K562 (cell line): Measurements from ENCODE around the gene TLCD1. TPM values are rescaled to one million over a fixed set of nuclear protein-coding genes. Genes with fewer than 3 reads are reported as not detected.

Experiments
- ASH1L ChIP-seq: fragments of 450-650 bp; IDR thresholded peaks from 2 replicates; pipeline ENCODE4 v1.6.1; 2018; ENCODE audit warnings: borderline replicate concordance, mild to moderate bottlenecking, low read depth; ENCODE audit not compliant: partially characterized antibody
- BHLHE40 ChIP-seq: IDR thresholded peaks from 2 replicates; pipeline ENCODE4 v1.6.1; 2011; ENCODE audit warnings: low read length, improper control_type of control experiment
- CBFA2T2 ChIP-seq: fragments of 450-650 bp; conservative IDR thresholded peaks from 2 replicates; pipeline ENCODE4 v1.6.1; 2017; ENCODE audit warnings: mild to moderate bottlenecking
- DPF2 ChIP-seq: fragments of 450-650 bp; IDR thresholded peaks from 2 replicates; pipeline ENCODE4 v1.6.1; 2016
- EZH2 ChIP-seq: IDR thresholded peaks from 2 replicates; pipeline ENCODE4 v1.6.1; 2012; ENCODE audit warnings: low read depth, mild to moderate bottlenecking, inconsistent platforms, low read length, borderline replicate concordance
- FOXJ3 ChIP-seq: sonication (generic); formaldehyde crosslinking; IDR thresholded peaks from 2 replicates; pipeline ENCODE4 v1.4.0; 2020; ENCODE audit warnings: mild to moderate bottlenecking, missing genetic modification reagents
- HDAC1 ChIP-seq, 2 experiments: fragments of 450-650 bp; IDR thresholded peaks; 2 replicates each; pipeline ENCODE4 v1.6.1; 2016 to 2017; ENCODE audit warnings: inconsistent platforms in 1 of 2, mild to moderate bottlenecking in 1 of 2, moderate library complexity in 1 of 2
- JUN ChIP-seq, 2 experiments: sonication (generic) in 1 of 2; formaldehyde crosslinking in 1 of 2; IDR thresholded peaks; 2 replicates each; pipeline versions ENCODE4 v1.6.1 to v1.8.0; 2012 to 2022; ENCODE audit warnings: borderline replicate concordance in 2 of 2, mild to moderate bottlenecking in 2 of 2, improper control_type of control experiment in 1 of 2, low read depth in 1 of 2, low read length in 1 of 2, missing genetic modification reagents in 1 of 2
- LCOR ChIP-seq: sonication (generic); formaldehyde crosslinking; IDR thresholded peaks from 2 replicates; pipeline ENCODE4 v1.8.0; 2022; ENCODE audit warnings: mild to moderate bottlenecking, missing genetic modification reagents
- MAZ ChIP-seq, 2 experiments: fragments of 450-650 bp in 1 of 2; sonication (generic) in 1 of 2; formaldehyde crosslinking; IDR thresholded peaks in 1 of 2; conservative IDR thresholded peaks in 1 of 2; 2 replicates each; pipeline versions ENCODE4 v1.4.0 to v1.5.0; 2020; ENCODE audit warnings: mild to moderate bottlenecking in 1 of 2, missing genetic modification reagents in 1 of 2
- NBN ChIP-seq: fragments of 450-650 bp; IDR thresholded peaks from 2 replicates; pipeline ENCODE4 v1.6.1; 2016; ENCODE audit warnings: low read depth, mild to moderate bottlenecking
- NR4A1 ChIP-seq, 2 experiments: fragments of 250-450 bp in 1 of 2; fragments of 450-650 bp in 1 of 2; sonication (Bioruptor Pico) in 1 of 2; IDR thresholded peaks; 2 replicates each; pipeline versions ENCODE4 v1.4.0 to v1.6.1; 2016 to 2020; ENCODE audit warnings: mild to moderate bottlenecking in 2 of 2, missing compliant biosample characterization in 1 of 2, missing genetic modification characterization in 1 of 2, moderate library complexity in 1 of 2
- PCBP2 ChIP-seq: fragments of 200-400 bp; formaldehyde crosslinking; IDR thresholded peaks from 2 replicates; pipeline ENCODE4 v1.6.1; 2018; ENCODE audit warnings: low read length, low read depth, mild to moderate bottlenecking, moderate library complexity; ENCODE audit not compliant: poor library complexity, severe bottlenecking
- SMAD2 ChIP-seq: fragments of 150-350 bp; IDR thresholded peaks from 2 replicates; pipeline ENCODE4 v1.6.1; 2014; ENCODE audit warnings: low read depth, mild to moderate bottlenecking, low read length
- SMARCA5 ChIP-seq: fragments of 450-650 bp; IDR thresholded peaks from 2 replicates; pipeline ENCODE4 v1.6.1; 2016
- SOX6 ChIP-seq: fragments of 450-650 bp; IDR thresholded peaks from 2 replicates; pipeline ENCODE4 v1.6.1; 2014; ENCODE audit warnings: mild to moderate bottlenecking
- TCF3 ChIP-seq: sonication (generic); formaldehyde crosslinking; IDR thresholded peaks from 2 replicates; pipeline ENCODE4 v1.4.0; 2020; ENCODE audit warnings: mild to moderate bottlenecking, missing genetic modification reagents
- TRIM24 ChIP-seq, 2 experiments: fragments of 450-650 bp; IDR thresholded peaks; 2 replicates each; pipeline ENCODE4 v1.6.1; 2016
- TRIM28 ChIP-seq: fragments of 450-650 bp; IDR thresholded peaks from 2 replicates; pipeline ENCODE4 v1.6.1; 2017
- ZC3H8 ChIP-seq: fragments of 450-650 bp; IDR thresholded peaks from 2 replicates; pipeline ENCODE4 v1.6.1; 2017
- ZNF12 ChIP-seq: sonication (generic); formaldehyde crosslinking; IDR thresholded peaks from 2 replicates; pipeline ENCODE4 v1.4.0; 2020; ENCODE audit warnings: mild to moderate bottlenecking, missing genetic modification reagents
- ZNF24 ChIP-seq: fragments of 450-650 bp; IDR thresholded peaks from 2 replicates; pipeline ENCODE4 v1.6.1; 2016
- polyA plus RNA-seq, 8 experiments: library from polyadenylated mRNA; depleted of rRNA in 4 of 8; stranded (reverse) in 5 of 8; unstranded in 3 of 8; fragments of >200 nt; fragmentation: Nextera tagmentation in 2 of 8; fragmentation: Illumina TruSeq in 1 of 8; extraction: Ambion mirVana in 2 of 8; extraction: Trizol in 1 of 8; gene quantifications; 2 replicates each; pipeline versions ENCODE4 v1.2.1 to v1.2.3, GENCODE V29; 2011 to 2014; ENCODE audit warnings: inconsistent platforms in 1 of 8, missing spikeins in 1 of 8
- total RNA-seq, 7 experiments: library from RNA; depleted of rRNA in 6 of 7; stranded (reverse); fragments of >200 nt in 6 of 7; fragmentation: Illumina TruSeq in 2 of 7; extraction: Trizol in 2 of 7; gene quantifications; 2 replicates each; pipeline versions ENCODE4 v1.2.1 to v1.2.3, GENCODE V29; 2011 to 2021; ENCODE audit warnings: low replicate concordance in 1 of 7
- TF ChIP-seq, protein P1 (sequence below): fragments of 250-450 bp; sonication (Bioruptor Pico); IDR thresholded peaks from 2 replicates; pipeline ENCODE4 v1.5.0; 2022; ENCODE audit warnings: mild to moderate bottlenecking
- TF ChIP-seq, protein P2 (sequence below): fragments of 250-450 bp; sonication (Bioruptor Pico); IDR thresholded peaks from 2 replicates; pipeline ENCODE4 v1.8.0; 2022; ENCODE audit warnings: inconsistent platforms
- TF ChIP-seq, protein P3 (sequence below): fragments of 250-450 bp; sonication (Bioruptor Pico); IDR thresholded peaks from 2 replicates; pipeline ENCODE4 v1.5.0; 2020; ENCODE audit warnings: mild to moderate bottlenecking, borderline replicate concordance

The TLCD1 gene
- total and polyA plus RNA-seq, 9 of the 15 experiments (the other 6 are each of a cell fraction or from before 2014, with no cell fraction given) = 6.8 to 37.7 (median 21.7) TPM

DNA sequence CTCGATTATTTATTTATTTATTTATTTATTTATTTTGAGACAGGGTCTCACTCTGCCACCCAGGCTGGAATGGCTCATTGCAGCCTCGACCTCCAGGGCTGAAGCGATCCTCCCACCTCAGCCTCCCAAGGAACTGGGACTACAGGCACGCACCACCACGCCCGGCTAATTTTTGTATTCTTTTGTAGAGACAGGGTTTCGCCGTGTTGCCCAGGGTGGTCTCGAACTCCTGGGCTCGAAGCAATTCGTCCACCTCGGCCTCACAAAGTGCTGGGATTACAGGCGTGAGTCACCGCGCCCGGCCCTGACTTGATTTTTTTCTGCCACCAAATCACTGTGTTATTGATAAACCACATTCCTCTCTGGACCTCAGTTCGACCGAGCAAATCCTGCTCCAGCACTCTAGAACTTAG is 7.0 kb downstream of the TLCD1 start (continued):
- TF ChIP-seq, protein P1, sequence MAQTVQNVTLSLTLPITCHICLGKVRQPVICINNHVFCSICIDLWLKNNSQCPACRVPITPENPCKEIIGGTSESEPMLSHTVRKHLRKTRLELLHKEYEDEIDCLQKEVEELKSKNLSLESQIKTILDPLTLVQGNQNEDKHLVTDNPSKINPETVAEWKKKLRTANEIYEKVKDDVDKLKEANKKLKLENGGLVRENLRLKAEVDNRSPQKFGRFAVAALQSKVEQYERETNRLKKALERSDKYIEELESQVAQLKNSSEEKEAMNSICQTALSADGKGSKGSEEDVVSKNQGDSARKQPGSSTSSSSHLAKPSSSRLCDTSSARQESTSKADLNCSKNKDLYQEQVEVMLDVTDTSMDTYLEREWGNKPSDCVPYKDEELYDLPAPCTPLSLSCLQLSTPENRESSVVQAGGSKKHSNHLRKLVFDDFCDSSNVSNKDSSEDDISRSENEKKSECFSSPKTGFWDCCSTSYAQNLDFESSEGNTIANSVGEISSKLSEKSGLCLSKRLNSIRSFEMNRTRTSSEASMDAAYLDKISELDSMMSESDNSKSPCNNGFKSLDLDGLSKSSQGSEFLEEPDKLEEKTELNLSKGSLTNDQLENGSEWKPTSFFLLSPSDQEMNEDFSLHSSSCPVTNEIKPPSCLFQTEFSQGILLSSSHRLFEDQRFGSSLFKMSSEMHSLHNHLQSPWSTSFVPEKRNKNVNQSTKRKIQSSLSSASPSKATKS (CRISPR knock-in tag) = no peak
- TF ChIP-seq SMARCA5 = peak; percentile 19; the same call in 1 of the 2 replicates
- TF ChIP-seq, protein P2, sequence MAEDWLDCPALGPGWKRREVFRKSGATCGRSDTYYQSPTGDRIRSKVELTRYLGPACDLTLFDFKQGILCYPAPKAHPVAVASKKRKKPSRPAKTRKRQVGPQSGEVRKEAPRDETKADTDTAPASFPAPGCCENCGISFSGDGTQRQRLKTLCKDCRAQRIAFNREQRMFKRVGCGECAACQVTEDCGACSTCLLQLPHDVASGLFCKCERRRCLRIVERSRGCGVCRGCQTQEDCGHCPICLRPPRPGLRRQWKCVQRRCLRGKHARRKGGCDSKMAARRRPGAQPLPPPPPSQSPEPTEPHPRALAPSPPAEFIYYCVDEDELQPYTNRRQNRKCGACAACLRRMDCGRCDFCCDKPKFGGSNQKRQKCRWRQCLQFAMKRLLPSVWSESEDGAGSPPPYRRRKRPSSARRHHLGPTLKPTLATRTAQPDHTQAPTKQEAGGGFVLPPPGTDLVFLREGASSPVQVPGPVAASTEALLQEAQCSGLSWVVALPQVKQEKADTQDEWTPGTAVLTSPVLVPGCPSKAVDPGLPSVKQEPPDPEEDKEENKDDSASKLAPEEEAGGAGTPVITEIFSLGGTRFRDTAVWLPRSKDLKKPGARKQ (CRISPR knock-in tag) = peak; percentile 75; the same call in 1 of the 2 replicates
- TF ChIP-seq BHLHE40 = 0 out of 2 replicates have a peak, but pooled peaks have one; percentile 11
- no peak for TF ChIP-seq ZNF12 (CRISPR knock-in tag)
- no peak for TF ChIP-seq MAZ (CRISPR knock-in tag; conservative IDR thresholded peaks at IDR 0.05 in 1 of 2, IDR thresholded peaks at IDR 0.05 in 1 of 2)
- TF ChIP-seq TRIM24 (IDR thresholded peaks at IDR 0.05) = 0 out of 4 replicates have a peak, but pooled peaks of 1 of the 2 experiments have one; percentile 26
- TF ChIP-seq TRIM28 = no peak
- no peak for TF ChIP-seq SMAD2
- TF ChIP-seq NBN = 0 out of 2 replicates have a peak, but pooled peaks have one; percentile 85
- TF ChIP-seq TCF3 = 0 out of 2 replicates have a peak, but pooled peaks have one; percentile 11
- no peak for TF ChIP-seq EZH2
- no peak for TF ChIP-seq ASH1L
- TF ChIP-seq CBFA2T2 = no peak
- TF ChIP-seq HDAC1 (IDR thresholded peaks at IDR 0.05) = peak in 1 of 2 experiments; percentile 98; a peak in 2 of 4 replicates
- TF ChIP-seq PCBP2 = no peak
- no peak for TF ChIP-seq ZC3H8
- TF ChIP-seq NR4A1 (CRISPR knock-in tag; IDR thresholded peaks at IDR 0.05) = no peak
- TF ChIP-seq NR4A1 (tag; IDR thresholded peaks at IDR 0.05) = no peak
- TF ChIP-seq LCOR (CRISPR knock-in tag) = peak; percentile 70
- 0 out of 2 replicates have a peak, but pooled peaks have one; percentile 30 for TF ChIP-seq JUN (IDR thresholded peaks at IDR 0.05; ENCODE audit: borderline replicate concordance, low read depth, low read length)
- TF ChIP-seq JUN (CRISPR knock-in tag; IDR thresholded peaks at IDR 0.05; ENCODE audit: borderline replicate concordance) = no peak
- peak; percentile 80 for TF ChIP-seq DPF2
- TF ChIP-seq ZNF24 = 0 out of 2 replicates have a peak, but pooled peaks have one; percentile 17
- TF ChIP-seq SOX6 = 0 out of 2 replicates have a peak, but pooled peaks have one; percentile 21
- no peak for TF ChIP-seq FOXJ3 (CRISPR knock-in tag)
- TF ChIP-seq, protein P3, sequence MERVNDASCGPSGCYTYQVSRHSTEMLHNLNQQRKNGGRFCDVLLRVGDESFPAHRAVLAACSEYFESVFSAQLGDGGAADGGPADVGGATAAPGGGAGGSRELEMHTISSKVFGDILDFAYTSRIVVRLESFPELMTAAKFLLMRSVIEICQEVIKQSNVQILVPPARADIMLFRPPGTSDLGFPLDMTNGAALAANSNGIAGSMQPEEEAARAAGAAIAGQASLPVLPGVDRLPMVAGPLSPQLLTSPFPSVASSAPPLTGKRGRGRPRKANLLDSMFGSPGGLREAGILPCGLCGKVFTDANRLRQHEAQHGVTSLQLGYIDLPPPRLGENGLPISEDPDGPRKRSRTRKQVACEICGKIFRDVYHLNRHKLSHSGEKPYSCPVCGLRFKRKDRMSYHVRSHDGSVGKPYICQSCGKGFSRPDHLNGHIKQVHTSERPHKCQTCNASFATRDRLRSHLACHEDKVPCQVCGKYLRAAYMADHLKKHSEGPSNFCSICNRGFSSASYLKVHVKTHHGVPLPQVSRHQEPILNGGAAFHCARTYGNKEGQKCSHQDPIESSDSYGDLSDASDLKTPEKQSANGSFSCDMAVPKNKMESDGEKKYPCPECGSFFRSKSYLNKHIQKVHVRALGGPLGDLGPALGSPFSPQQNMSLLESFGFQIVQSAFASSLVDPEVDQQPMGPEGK = no peak
